ENCODE measurements around the gene RBM20.

Gene RBM20

DNA sequence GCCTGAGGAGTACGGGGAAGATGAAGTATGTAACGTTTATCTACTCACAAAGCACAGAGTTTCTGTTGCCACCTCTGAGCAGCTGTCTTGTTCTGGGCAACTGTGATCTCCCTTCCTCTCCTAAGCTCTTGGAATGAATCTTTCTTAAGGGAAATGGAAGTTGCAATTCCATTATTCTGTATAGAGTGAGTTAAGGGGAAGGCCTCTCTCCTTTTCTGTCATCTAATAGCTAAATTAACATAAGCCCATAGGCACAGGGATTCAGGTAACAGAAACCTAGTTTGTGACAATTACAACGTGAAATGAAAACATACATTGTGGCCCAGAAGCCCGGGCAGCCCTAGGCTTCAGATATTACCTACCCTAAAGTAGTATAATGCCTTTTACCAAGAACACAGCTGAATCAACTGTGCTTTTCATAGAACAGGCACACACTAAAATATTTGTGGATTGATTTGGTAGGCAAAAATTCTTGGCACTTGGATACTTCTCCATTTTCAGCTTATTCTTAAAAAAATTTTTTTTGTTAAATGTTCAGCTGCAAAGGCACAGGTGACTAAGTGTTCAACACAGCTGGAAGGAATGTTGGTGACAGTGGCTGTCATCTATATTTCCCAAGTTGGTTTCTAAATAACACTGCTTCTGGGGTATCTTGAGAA lies 223.8 kb downstream of the RBM20 start:
- no peak for TF ChIP-seq YY1 (IDR thresholded peaks at IDR 0.05; ENCODE audit: insufficient read depth, insufficient read length)
- no peak for TF ChIP-seq SUZ12 (IDR thresholded peaks at IDR 0.05; ENCODE audit: extremely low read depth, insufficient read depth, insufficient read length)
- TF ChIP-seq ZNF274 (IDR thresholded peaks at IDR 0.05; ENCODE audit: low read depth, low read length): no peak
- H3K4me1 ChIP-seq (ENCODE audit: insufficient read depth, insufficient read length): no peaks in the 10 kb centered on the region
- no peaks in the 10 kb centered on the region for H3K27me3 ChIP-seq (ENCODE audit: insufficient read depth, insufficient read length)
- H3K9ac ChIP-seq (ENCODE audit: insufficient read length, low read depth): no peak overlapping the region
- H3K36me3 ChIP-seq (ENCODE audit: insufficient read depth, insufficient read length, low read length): no peaks in the 10 kb centered on the region
- H3K9me3 ChIP-seq (ENCODE audit: insufficient read depth, low read length): no peaks in the 10 kb centered on the region
- H3K4me3 ChIP-seq (ENCODE audit: insufficient read length, low read depth): no peak overlapping the region
- DNase-seq (ENCODE audit: low read depth, low spot score): no peak

DNA sequence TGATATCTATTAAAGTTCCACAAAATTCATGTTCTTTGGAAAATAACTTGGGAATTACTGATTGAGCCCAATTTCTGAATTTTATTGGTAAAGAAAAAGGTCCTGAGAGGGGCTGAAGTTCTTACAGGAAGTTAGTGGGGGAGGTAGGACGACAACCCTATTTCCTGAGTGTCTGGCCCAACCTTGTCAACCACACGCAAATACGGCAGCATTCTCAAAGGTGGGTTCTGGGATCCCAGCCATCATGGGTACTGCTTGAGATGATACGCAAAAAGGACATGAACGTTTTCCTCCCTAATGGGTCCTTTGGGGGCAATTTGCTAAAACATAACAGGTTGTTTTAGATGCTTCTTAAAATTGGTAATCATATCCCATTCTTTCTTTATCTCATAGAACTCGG lies 224.8 kb downstream of the RBM20 start:
- H3K27me3 ChIP-seq (ENCODE audit: insufficient read depth, insufficient read length): no peaks in the 10 kb centered on the region
- no peak for DNase-seq (ENCODE audit: low read depth, low spot score)
- H3K9ac ChIP-seq (ENCODE audit: insufficient read length, low read depth): no peak overlapping the region
- H3K4me1 ChIP-seq (ENCODE audit: insufficient read depth, insufficient read length): no peaks in the 10 kb centered on the region
- H3K36me3 ChIP-seq (ENCODE audit: insufficient read depth, insufficient read length, low read length): no peaks in the 10 kb centered on the region
- no peak overlapping the region for H3K4me3 ChIP-seq (ENCODE audit: insufficient read length, low read depth)
- no peaks in the 10 kb centered on the region for H3K9me3 ChIP-seq (ENCODE audit: insufficient read depth, low read length)
- no peak for TF ChIP-seq ZNF274 (IDR thresholded peaks at IDR 0.05; ENCODE audit: low read depth, low read length)
- TF ChIP-seq YY1 (IDR thresholded peaks at IDR 0.05; ENCODE audit: insufficient read depth, insufficient read length): no peak
- TF ChIP-seq SUZ12 (IDR thresholded peaks at IDR 0.05; ENCODE audit: extremely low read depth, insufficient read depth, insufficient read length): no peak

DNA sequence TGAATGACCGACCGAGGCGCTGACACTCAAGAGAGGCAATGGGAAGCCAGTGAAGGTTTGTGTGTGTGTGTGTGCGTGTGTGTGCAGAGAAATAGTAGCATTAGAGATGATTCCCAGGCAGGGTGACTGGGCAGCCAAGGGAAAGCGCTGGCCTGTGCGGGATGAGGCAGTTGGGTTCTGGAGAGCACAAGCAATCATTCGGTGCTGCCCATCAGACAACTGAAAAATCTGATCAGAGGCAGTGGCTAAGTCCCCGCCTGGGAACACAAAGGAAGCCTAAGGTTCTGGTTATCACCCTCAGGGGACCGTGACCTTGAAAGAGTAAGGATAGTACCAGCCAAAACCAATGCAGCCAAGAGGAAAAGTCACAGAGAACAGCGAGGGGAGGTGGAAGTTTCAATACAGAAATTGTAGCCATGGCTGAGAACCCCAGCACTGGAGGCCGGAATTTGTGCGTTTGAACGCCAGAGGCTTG lies 226.7 kb downstream of the RBM20 start:
- Histone ChIP-seq H3K4me1 (ENCODE audit: insufficient read depth, insufficient read length) (no peaks in the 10 kb centered on the region), H3K9me3 (ENCODE audit: insufficient read depth, low read length) (no peaks in the 10 kb centered on the region), H3K27me3 (ENCODE audit: insufficient read depth, insufficient read length) (no peaks in the 10 kb centered on the region), H3K36me3 (ENCODE audit: insufficient read depth, insufficient read length, low read length) (no peaks in the 10 kb centered on the region), H3K4me3 (ENCODE audit: insufficient read length, low read depth) (peak overlapping the region; percentile 16), H3K9ac (ENCODE audit: insufficient read length, low read depth) (peak overlapping the region; percentile 71)
- no peak for TF ChIP-seq YY1 (IDR thresholded peaks at IDR 0.05; ENCODE audit: insufficient read depth, insufficient read length)
- no peak for TF ChIP-seq SUZ12 (IDR thresholded peaks at IDR 0.05; ENCODE audit: extremely low read depth, insufficient read depth, insufficient read length)
- TF ChIP-seq ZNF274 (IDR thresholded peaks at IDR 0.05; ENCODE audit: low read depth, low read length): no peak
- DNase-seq (ENCODE audit: low read depth, low spot score): no peak

- Histone ChIP-seq H3K4me3 (ENCODE audit: insufficient read length, low read depth) (peak within 1 kb of the TSS; percentile 42), H3K36me3 (ENCODE audit: insufficient read depth, insufficient read length, low read length) (no peaks in the 10 kb centered on the region), H3K4me1 (ENCODE audit: insufficient read depth, insufficient read length) (no peaks in the 10 kb centered on the region), H3K9me3 (ENCODE audit: insufficient read depth, low read length) (no peaks in the 10 kb centered on the region), H3K9ac (ENCODE audit: insufficient read length, low read depth) (peak within 1 kb of the TSS; percentile 71), H3K27me3 (ENCODE audit: insufficient read depth, insufficient read length) (no peaks in the 10 kb centered on the region)
- DNase-seq (ENCODE audit: low read depth, low spot score): peak; percentile 97
- TF ChIP-seq YY1 (IDR thresholded peaks at IDR 0.05; ENCODE audit: insufficient read depth, insufficient read length): no peak
- TF ChIP-seq ZNF274 (IDR thresholded peaks at IDR 0.05; ENCODE audit: low read depth, low read length): no peak
- no peak for TF ChIP-seq SUZ12 (IDR thresholded peaks at IDR 0.05; ENCODE audit: extremely low read depth, insufficient read depth, insufficient read length)
Measured at GRCh38 chr10:110871298-110872084, 227.4 kb downstream of the RBM20 start, which contains the start of gene PDCD4. Gene PDCD4 (plus strand): TSS chr10:110871928. CDS start chr10:110876028, 4,100 bp downstream.

DNA sequence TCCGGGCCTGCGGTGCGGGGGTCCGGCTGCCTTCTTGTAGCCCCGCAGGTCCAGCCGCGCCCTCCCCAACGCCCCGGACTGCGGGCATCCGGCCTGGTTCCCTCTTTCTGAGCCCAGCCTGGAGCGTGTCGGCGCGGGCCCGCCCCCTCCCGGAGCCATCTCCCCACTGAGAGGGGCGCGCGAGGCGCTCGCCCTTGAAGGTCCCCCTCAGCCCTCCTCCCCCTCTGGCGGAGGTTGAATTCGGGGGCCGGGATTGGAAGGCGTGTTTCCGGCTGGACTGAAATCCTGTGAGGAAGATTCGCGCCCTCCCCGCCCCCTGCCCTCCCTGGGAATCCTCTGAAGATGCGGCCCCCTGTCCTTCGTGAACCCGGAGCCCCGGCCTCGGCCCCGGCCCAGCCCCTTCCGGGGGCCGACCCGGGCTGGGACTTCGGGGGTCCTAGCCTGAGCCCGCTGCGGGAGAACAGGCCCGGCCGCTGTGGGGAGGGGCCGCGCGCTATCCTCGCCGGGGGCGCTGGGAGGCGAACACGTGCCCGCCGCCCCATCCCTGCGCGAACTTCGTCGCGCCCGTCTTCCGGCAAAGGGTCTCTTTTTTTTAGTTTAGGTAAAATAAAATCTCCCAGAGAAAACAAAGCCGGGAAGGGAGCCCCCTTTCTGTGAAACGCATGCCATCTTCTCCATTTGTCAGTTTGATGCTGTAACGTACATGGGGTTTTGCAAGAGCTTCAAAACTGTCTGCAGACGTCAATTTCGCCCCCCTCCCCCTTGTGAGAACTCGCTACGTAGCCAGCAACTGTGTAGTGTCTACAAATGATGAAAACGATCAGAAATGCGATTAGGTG lies 228.2 kb downstream of the RBM20 start:
- no peak for TF ChIP-seq YY1 (IDR thresholded peaks at IDR 0.05; ENCODE audit: insufficient read depth, insufficient read length)
- TF ChIP-seq SUZ12 (IDR thresholded peaks at IDR 0.05; ENCODE audit: extremely low read depth, insufficient read depth, insufficient read length): no peak
- no peak for TF ChIP-seq ZNF274 (IDR thresholded peaks at IDR 0.05; ENCODE audit: low read depth, low read length)
- Histone ChIP-seq H3K27me3 (ENCODE audit: insufficient read depth, insufficient read length) (no peaks in the 10 kb centered on the region), H3K4me3 (ENCODE audit: insufficient read length, low read depth) (peak overlapping the region; percentile 42), H3K36me3 (ENCODE audit: insufficient read depth, insufficient read length, low read length) (no peaks in the 10 kb centered on the region), H3K4me1 (ENCODE audit: insufficient read depth, insufficient read length) (no peaks in the 10 kb centered on the region), H3K9ac (ENCODE audit: insufficient read length, low read depth) (peak overlapping the region; percentile 64), H3K9me3 (ENCODE audit: insufficient read depth, low read length) (no peaks in the 10 kb centered on the region)
- peak; percentile 57 for DNase-seq (ENCODE audit: low read depth, low spot score)

DNA sequence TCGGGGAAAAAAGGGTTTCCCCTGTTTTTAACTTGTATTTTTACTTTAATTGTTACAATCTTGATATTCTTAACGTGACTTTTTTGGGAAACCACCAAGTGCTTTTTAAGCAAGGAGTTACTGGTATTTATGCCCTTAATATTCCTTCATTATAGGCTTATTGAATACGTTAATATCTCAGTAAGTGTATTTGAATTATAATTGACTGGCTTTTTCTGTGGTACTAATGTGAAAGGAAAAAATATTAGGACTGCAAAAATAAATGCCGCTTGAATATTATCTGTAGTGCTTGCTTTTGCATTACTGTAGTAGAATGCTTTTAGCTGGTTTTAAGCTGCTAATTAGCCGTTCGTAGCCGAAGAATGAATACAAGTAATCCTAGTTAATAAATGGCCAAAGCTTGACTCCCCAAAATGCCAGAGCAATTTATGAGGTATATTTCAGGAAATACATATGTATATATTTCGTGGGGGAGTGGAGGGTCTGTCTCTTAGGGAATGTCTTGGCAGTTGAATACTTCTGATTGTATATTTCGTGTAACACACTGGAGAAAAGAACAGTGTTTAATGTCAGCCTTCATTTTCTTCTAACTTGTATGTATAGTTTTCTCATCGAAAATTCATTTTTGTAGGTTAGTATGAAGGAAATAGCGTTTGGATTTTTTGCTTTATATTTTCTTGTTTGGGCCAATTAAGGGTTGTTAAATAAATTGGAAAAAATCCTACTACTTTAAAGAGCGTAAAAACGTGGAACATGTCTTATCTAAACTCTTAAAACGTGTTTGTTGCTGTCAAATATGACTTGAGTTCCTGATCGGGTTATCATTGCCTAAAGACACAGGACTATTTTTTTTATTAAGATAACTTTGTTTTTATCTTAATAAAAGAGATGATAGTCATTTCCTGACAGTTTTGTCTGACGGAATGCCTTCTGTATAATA lies 229.1 kb downstream of the RBM20 start:
- no peaks in the 10 kb centered on the region for H3K36me3 ChIP-seq (ENCODE audit: insufficient read depth, insufficient read length, low read length)
- no peaks in the 10 kb centered on the region for H3K27me3 ChIP-seq (ENCODE audit: insufficient read depth, insufficient read length)
- TF ChIP-seq SUZ12 (IDR thresholded peaks at IDR 0.05; ENCODE audit: extremely low read depth, insufficient read depth, insufficient read length) (no peak), YY1 (IDR thresholded peaks at IDR 0.05; ENCODE audit: insufficient read depth, insufficient read length) (no peak)
- H3K9me3 ChIP-seq (ENCODE audit: insufficient read depth, low read length): no peaks in the 10 kb centered on the region
- peak overlapping the region; percentile 42 for H3K4me3 ChIP-seq (ENCODE audit: insufficient read length, low read depth)
- H3K4me1 ChIP-seq (ENCODE audit: insufficient read depth, insufficient read length): no peaks in the 10 kb centered on the region
- no peak for DNase-seq (ENCODE audit: low read depth, low spot score)
- peak overlapping the region; percentile 46 for H3K9ac ChIP-seq (ENCODE audit: insufficient read length, low read depth)

All from NT2/D1 (cell line).